H9 (cell line): ENCODE measurements around the gene TTLL9. TPM values are rescaled to one million over a fixed set of nuclear protein-coding genes. Genes with fewer than 3 reads are reported as not detected.

ENCODE experiments used
- DNase-seq: peaks from one replicate; pipeline ENCODE4 v3.0.0-alpha.2; 2017
- H2AFZ ChIP-seq: one replicate; pipeline ENCODE4 v1.6.1; 2013; ENCODE audit warnings: mild to moderate bottlenecking, low read length, control low read depth, moderate library complexity
- H2AK5ac ChIP-seq: 2 replicates; pipeline ENCODE4 v1.6.1; 2013; ENCODE audit warnings: low read length, control low read depth, mixed read lengths; ENCODE audit not compliant: insufficient read length
- H2BK120ac ChIP-seq: one replicate; pipeline ENCODE4 v1.6.1; 2013; ENCODE audit warnings: low read depth, mild to moderate bottlenecking, low read length, control low read depth, inconsistent platforms; ENCODE audit not compliant: poor library complexity, severe bottlenecking
- H2BK12ac ChIP-seq: 2 replicates; pipeline ENCODE4 v1.6.1; 2013; ENCODE audit warnings: low read length, control low read depth, mixed read lengths, low read depth; ENCODE audit not compliant: insufficient read length
- H2BK15ac ChIP-seq: 2 replicates; pipeline ENCODE4 v1.6.1; 2013; ENCODE audit warnings: low read depth, low read length, control low read depth
- H2BK20ac ChIP-seq: one replicate; pipeline ENCODE4 v1.6.1; 2013; ENCODE audit warnings: low read depth, mild to moderate bottlenecking, low read length, control low read depth, inconsistent platforms; ENCODE audit not compliant: poor library complexity, severe bottlenecking
- H2BK5ac ChIP-seq: 2 replicates; pipeline ENCODE4 v1.6.1; 2013; ENCODE audit warnings: low read length, control low read depth, mixed read lengths; ENCODE audit not compliant: insufficient read length
- H3K14ac ChIP-seq: 2 replicates; pipeline ENCODE4 v1.6.1; 2013; ENCODE audit warnings: low read length, control low read depth; ENCODE audit not compliant: insufficient read depth
- H3K18ac ChIP-seq: 2 replicates; pipeline ENCODE4 v1.6.1; 2013; ENCODE audit warnings: low read depth, mild to moderate bottlenecking, mixed read lengths, low read length, control low read depth; ENCODE audit not compliant: insufficient read length
- H3K23ac ChIP-seq: 2 replicates; pipeline ENCODE4 v1.6.1; 2013; ENCODE audit warnings: low read length, control low read depth, mixed read lengths, low read depth; ENCODE audit not compliant: insufficient read length
- H3K23me2 ChIP-seq: 2 replicates; pipeline ENCODE4 v1.6.1; 2013; ENCODE audit warnings: low read depth, mild to moderate bottlenecking, mixed read lengths, low read length, control low read depth; ENCODE audit not compliant: insufficient read length, poor library complexity, severe bottlenecking
- H3K27ac ChIP-seq: 2 replicates; pipeline ENCODE4 v1.5.1; 2013; ENCODE audit warnings: low read length, control low read depth, mixed read lengths, low read depth; ENCODE audit not compliant: insufficient read length
- H3K27me3 ChIP-seq: 2 replicates; pipeline ENCODE4 v1.6.1; 2013; ENCODE audit warnings: low read length, control low read depth, inconsistent platforms; ENCODE audit not compliant: insufficient read depth
- H3K4ac ChIP-seq: 2 replicates; pipeline ENCODE4 v1.6.1; 2013; ENCODE audit warnings: low read depth, mild to moderate bottlenecking, control low read depth, inconsistent platforms, low read length, moderate library complexity
- H3K4me1 ChIP-seq: 2 replicates; pipeline ENCODE4 v1.6.1; 2013; ENCODE audit warnings: low read length, control low read depth, inconsistent platforms; ENCODE audit not compliant: insufficient read depth
- H3K4me2 ChIP-seq: 2 replicates; pipeline ENCODE4 v1.6.1; 2013; ENCODE audit warnings: low read length, control low read depth, mixed read lengths; ENCODE audit not compliant: insufficient read length, insufficient read depth
- H3K56ac ChIP-seq: 2 replicates; pipeline ENCODE4 v1.6.1; 2013; ENCODE audit warnings: low read depth, mild to moderate bottlenecking, mixed read lengths, low read length, control low read depth; ENCODE audit not compliant: insufficient read length
- H3K79me1 ChIP-seq: 2 replicates; pipeline ENCODE4 v1.6.1; 2013; ENCODE audit warnings: low read depth, mild to moderate bottlenecking, moderate library complexity, low read length, control low read depth, inconsistent platforms; ENCODE audit not compliant: insufficient read depth, poor library complexity, severe bottlenecking
- H3K79me2 ChIP-seq: 2 replicates; pipeline ENCODE4 v1.6.1; 2013; ENCODE audit warnings: low read length, control low read depth, inconsistent platforms; ENCODE audit not compliant: insufficient read depth
- H3K9ac ChIP-seq: 2 replicates; pipeline ENCODE4 v1.6.1; 2013; ENCODE audit warnings: low read length, control low read depth, mixed read lengths; ENCODE audit not compliant: insufficient read length; ENCODE audit errors: extremely low read depth
- H3K9me3 ChIP-seq: one replicate; pipeline ENCODE4 v1.6.1; 2013; ENCODE audit warnings: low read depth, low read length, inconsistent platforms; ENCODE audit not compliant: control insufficient read depth
- H3T11ph ChIP-seq: one replicate; pipeline ENCODE4 v1.6.1; 2013; ENCODE audit warnings: mild to moderate bottlenecking, low read length, control low read depth, inconsistent platforms
- H4K20me1 ChIP-seq: one replicate; pipeline ENCODE4 v1.6.1; 2013; ENCODE audit not compliant: control insufficient read depth, insufficient read length, insufficient read depth
- H4K5ac ChIP-seq: 2 replicates; pipeline ENCODE4 v1.6.1; 2013; ENCODE audit warnings: low read depth, mild to moderate bottlenecking, mixed read lengths, low read length, control low read depth; ENCODE audit not compliant: insufficient read length
- H4K8ac ChIP-seq: replicated peaks from 2 replicates; pipeline ENCODE4 v1.6.1; 2013; ENCODE audit warnings: low read length, control low read depth, mixed read lengths, low read depth; ENCODE audit not compliant: insufficient read length
- H4K91ac ChIP-seq: 2 replicates; pipeline ENCODE4 v1.6.1; 2013; ENCODE audit warnings: low read depth, mild to moderate bottlenecking, moderate library complexity, mixed read lengths, low read length, control low read depth; ENCODE audit not compliant: insufficient read length
- H3K27ac Mint-ChIP-seq, 3 experiments: 2 replicates in 2 of 3; 3 replicates in 1 of 3; pipeline ENCODE4 v1.8.0; 2020 to 2021; ENCODE audit warnings: mixed read lengths in 3 of 3, mild to moderate bottlenecking in 1 of 3, moderate library complexity in 1 of 3
- H3K27me3 Mint-ChIP-seq: 2 replicates; pipeline ENCODE4 v1.8.0; 2021; ENCODE audit warnings: low read depth, mild to moderate bottlenecking, moderate library complexity, mixed read lengths
- H3K36me3 Mint-ChIP-seq, 3 experiments: 2 replicates in 2 of 3; 3 replicates in 1 of 3; pipeline ENCODE4 v1.8.0; 2020 to 2021; ENCODE audit warnings: low read depth in 3 of 3, mixed read lengths in 3 of 3; ENCODE audit not compliant: insufficient read depth in 1 of 3
- H3K4me1 Mint-ChIP-seq, 2 experiments: 2 replicates each; pipeline ENCODE4 v1.8.0; 2020; ENCODE audit warnings: mixed read lengths in 2 of 2
- H3K4me3 Mint-ChIP-seq, 2 experiments: 2 replicates in 1 of 2; 3 replicates in 1 of 2; pipeline ENCODE4 v1.8.0; 2020 to 2021; ENCODE audit warnings: mild to moderate bottlenecking in 2 of 2, mixed read lengths in 2 of 2, moderate library complexity in 1 of 2
- H3K9me3 Mint-ChIP-seq, 2 experiments: 2 replicates in 1 of 2; 3 replicates in 1 of 2; pipeline ENCODE4 v1.8.0; 2020; ENCODE audit warnings: mild to moderate bottlenecking in 2 of 2, mixed read lengths in 2 of 2, moderate library complexity in 1 of 2
- WGBS: extraction: QIAGEN DNeasy Blood & Tissue Kit; methylation state at CpG from one replicate; pipeline ENCODE4 v1.1.7; 2013; ENCODE audit warnings: missing lambda C conversion rate, low lambda C conversion rate, mixed read lengths; ENCODE audit not compliant: insufficient read length; ENCODE audit errors: extremely low coverage; 5-methylcytosine and 5-hydroxymethylcytosine counted together
- total RNA-seq: library from RNA; stranded (reverse); gene quantifications from 2 replicates; pipeline ENCODE4 v1.2.1, GENCODE V29; 2021
- TF ChIP-seq, protein P1 (sequence below): fragments of 200-600 bp; sonication (generic); conservative IDR thresholded peaks from 3 replicates; pipeline ENCODE4 v1.8.0; 2021; ENCODE audit warnings: antibody characterized with exemption, mild to moderate bottlenecking

The TTLL9 gene
- total RNA-seq, 1 experiment from 2014 or later: 0.20 TPM

GRCh38 chr20:31843288-31843687 lies 27.1 kb upstream of the TTLL9 start:
- Histone ChIP-seq H4K5ac (no peak overlapping the region), H3K14ac (no peak overlapping the region), H4K20me1 (no peaks in the 10 kb centered on the region), H2AFZ (no peak overlapping the region), H3K79me2 (no peaks in the 10 kb centered on the region), H3T11ph (no peak overlapping the region), H3K56ac (no peak overlapping the region), H2AK5ac (no peak overlapping the region), H4K91ac (no peak overlapping the region), H2BK5ac (no peak overlapping the region), H3K23me2 (no peaks in the 10 kb centered on the region), H3K9me3 (no peaks in the 10 kb centered on the region), H2BK12ac (no peak overlapping the region), H2BK120ac (no peak overlapping the region), H3K18ac (no peak overlapping the region), H3K79me1 (no peaks in the 10 kb centered on the region), H3K23ac (no peak overlapping the region), H3K27ac (no peak overlapping the region), H3K4me2 (no peak overlapping the region), H4K8ac (no peak overlapping the region), H3K27me3 (no peaks in the 10 kb centered on the region), H3K4ac (no peak overlapping the region), H2BK15ac (no peak overlapping the region), H3K4me1 (no peaks in the 10 kb centered on the region; the same call in 1 of the 2 replicates), H2BK20ac (no peak overlapping the region), H3K9ac (no peak overlapping the region)
- no peaks in the 10 kb centered on the region for H3K36me3 Mint-ChIP-seq
- peaks cover 10% of the 10 kb centered on the region for H3K27me3 Mint-ChIP-seq
- peaks cover 28 to 29% of the 10 kb centered on the region in 2 experiments for H3K4me1 Mint-ChIP-seq
- TF ChIP-seq, protein P1, sequence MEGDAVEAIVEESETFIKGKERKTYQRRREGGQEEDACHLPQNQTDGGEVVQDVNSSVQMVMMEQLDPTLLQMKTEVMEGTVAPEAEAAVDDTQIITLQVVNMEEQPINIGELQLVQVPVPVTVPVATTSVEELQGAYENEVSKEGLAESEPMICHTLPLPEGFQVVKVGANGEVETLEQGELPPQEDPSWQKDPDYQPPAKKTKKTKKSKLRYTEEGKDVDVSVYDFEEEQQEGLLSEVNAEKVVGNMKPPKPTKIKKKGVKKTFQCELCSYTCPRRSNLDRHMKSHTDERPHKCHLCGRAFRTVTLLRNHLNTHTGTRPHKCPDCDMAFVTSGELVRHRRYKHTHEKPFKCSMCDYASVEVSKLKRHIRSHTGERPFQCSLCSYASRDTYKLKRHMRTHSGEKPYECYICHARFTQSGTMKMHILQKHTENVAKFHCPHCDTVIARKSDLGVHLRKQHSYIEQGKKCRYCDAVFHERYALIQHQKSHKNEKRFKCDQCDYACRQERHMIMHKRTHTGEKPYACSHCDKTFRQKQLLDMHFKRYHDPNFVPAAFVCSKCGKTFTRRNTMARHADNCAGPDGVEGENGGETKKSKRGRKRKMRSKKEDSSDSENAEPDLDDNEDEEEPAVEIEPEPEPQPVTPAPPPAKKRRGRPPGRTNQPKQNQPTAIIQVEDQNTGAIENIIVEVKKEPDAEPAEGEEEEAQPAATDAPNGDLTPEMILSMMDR: no peak
- no peak for DNase-seq
- WGBS: no CpG with 5 or more reads among the region's 6 CpGs
- no peak overlapping the region for H3K4me3 Mint-ChIP-seq
- H3K27ac Mint-ChIP-seq: no peak overlapping the region; a peak in 1 of 7 replicates
- no peaks in the 10 kb centered on the region for H3K9me3 Mint-ChIP-seq
